NCI-H2196 treated with DMSO at 0.1 percent for 48 hours (cell line): ENCODE measurements around the gene KIF14.
"Not testable (repeated sequence)": the region's sequence is repeated elsewhere in the genome, so short reads cannot be mapped to it uniquely, and the experiment has no call there.

Experiments used
- DNase-seq: peaks from one replicate; lab custom pipeline; 2025; ENCODE audit not compliant: unreplicated experiment; lab: John Stamatoyannopoulos, UW

KIF14 gene

DNA sequence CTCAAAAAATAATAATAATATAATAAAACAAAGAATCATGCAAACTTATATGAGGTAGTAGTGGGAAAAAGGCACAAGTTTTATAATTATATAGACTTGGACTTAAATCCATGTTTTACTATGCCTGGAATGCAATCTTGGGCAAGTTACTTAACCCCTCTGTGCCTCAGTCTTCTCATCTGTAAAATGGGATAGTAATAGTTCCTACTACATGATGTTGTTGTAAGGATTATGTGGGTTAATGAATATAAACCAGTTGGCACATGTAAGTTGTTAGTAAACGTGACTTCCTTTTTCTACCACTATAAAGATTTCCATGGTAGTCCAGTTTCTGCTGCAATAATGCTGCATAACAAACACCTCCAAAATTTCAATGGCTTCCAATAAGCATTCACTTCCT lies 10.8 kb upstream of the KIF14 start:
- no peak for DNase-seq

DNA sequence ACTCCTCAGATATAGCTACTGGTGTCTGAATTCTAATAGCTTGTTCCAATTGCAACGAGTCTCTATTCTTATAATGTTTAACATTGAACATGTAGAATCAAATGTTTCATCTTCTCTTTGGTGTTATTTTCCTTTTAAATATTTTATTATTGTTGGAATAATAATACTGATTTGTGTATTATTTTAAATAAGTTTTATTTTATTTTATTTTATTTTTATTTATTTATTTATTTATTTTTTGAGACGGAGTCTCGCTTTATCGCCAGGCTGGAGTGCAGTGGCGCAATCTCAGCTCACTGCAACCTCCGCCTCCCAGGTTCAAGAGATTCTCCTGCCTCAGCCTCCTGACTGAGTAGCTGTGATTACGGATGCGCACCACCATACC lies 10.0 kb upstream of the KIF14 start:
- not testable (repeated sequence) for DNase-seq

DNA sequence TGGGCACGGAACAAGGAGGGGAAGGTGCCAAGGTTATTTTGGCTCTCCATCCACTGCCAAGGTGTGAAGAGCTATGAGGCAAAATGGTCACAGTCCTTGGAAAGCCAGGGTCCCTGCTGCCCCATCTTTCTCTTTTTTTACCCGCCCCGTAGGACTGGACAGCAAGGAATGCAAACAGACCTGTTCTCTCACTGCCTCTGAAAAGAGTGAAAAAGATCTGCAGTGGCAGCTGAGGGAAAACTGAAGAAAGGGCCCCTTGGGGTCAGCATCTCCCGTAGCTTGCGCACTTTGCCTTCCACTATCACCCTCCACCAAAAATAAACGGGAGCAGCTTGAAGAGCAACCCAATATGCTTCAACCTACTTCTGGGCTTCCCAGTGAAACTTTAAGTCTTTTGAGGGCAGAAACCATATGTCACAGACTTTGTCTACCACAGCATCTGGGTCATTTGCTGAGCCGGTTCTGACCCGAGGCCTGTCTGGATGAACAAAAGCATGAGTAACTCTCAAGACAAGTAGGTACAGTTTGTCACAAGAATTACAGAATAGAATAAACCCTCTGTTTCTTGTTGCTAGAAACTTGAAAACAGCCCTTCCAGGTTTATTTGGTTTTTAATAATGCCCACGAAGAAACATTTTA lies 9.4 kb upstream of the KIF14 start:
- no peak for DNase-seq

DNA sequence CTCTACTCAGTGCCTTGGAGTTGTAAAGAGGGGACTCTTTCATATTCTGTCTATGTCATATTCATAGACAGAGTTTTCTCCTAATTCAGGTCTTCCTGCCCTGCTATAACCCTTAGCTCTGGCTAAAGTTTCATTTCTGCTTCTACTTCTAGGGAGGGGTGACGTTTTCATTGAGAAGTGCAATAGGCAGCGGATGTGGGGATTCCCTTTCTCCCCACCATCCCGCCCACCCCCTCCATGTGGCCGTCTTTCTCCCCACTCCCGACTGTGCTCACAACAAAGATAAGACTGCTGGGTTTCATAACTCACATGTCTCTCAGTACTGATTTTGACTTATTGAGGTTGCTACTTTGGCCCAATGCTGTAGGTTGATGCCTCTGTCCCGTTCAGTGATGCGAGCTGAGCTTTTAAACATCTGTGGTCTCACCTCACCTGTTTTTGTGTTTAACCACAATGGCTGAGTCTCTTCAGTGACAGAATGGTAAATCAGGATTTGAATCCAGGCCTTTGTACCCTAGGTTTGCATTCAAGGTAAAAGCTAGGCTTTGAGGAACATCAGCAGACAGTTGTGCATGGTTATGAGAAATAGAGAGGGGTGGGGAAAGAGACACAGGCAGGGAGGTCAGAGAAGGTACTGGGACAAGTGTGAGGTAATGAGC lies 7.8 kb upstream of the KIF14 start:
- no peak for DNase-seq

DNA sequence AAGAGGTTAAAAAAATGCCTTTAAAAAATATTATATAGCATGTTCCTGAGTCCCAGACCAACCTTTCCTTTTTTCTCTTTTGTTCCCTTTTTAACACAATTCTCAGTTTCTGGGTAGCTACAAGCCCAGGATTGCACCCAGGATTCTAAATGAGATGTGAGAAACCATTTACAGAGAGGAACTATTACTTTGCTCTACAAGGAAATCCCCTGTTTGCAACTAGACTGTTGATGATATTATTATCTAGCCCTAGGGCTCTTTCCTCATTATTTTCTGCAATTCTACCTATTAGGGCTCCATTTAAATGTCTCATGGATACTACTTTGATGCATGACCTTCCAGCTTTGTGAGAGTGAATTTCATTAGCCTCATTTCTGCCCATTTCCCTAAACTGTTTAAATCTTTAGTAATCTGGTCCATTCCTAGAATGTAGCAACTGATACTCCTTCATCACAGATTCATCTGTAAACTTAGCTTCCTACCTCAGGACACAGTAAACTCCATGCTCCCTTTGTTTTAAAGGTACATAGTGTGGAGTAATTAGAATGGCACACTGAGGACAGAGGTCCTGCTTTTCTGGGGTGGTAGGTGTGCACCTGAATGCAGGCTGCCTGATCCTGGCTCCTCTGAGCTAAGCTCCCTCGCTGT lies 7.1 kb upstream of the KIF14 start:
- DNase-seq = no peak

DNA sequence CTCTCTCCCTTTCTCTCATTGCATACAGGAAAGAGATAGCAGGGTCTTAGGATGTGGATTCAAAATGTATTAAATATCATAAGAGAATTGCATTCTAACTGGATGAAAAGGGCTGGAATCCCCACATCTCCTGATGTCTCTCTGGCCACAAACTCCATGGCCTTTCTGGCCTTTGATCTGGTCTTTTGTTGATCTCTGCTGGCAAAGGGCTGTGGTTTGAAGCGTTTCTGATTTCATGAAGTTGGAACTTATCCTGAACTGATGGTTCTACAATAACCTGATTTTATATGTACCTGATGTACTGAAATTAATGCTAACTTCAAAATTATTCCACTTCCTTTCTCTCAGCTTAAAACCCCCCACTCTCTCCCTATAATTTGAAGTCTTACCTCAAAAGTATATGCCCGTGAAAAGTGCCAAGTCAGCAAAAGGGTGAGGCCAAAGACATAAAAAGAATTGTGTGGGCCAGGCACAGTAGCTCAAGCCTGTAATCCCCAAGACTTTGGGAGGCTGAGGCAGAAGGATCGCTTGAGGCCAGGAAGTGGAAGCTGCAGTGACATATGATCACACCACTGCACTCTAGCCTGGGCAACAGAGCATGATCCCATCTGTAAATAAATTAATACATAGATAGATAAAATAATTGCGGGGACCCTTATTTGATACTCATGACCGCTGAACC lies 6.4 kb upstream of the KIF14 start:
- DNase-seq = no peak

DNA sequence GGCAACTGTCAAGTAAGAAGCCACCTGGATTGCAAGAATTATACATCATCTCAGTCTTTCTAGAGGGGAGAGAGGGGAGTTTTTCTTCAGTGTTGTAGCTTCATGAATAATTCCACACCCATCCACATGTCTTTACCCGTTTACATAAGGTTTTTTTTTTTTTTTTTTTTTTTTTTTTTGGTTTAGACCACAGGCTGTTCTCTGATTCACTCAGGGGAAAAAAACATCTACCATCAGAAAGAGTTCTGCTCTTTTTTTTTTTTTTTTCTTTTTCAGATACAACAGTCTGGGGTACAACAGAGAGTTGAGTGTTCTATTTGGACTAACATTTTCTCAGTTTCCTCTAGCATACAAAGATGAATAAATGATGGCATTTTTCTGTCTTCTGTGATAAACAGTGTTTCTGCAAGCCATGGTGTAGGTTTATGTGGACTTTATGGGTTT lies 4.9 kb upstream of the KIF14 start:
- DNase-seq = no peak

DNA sequence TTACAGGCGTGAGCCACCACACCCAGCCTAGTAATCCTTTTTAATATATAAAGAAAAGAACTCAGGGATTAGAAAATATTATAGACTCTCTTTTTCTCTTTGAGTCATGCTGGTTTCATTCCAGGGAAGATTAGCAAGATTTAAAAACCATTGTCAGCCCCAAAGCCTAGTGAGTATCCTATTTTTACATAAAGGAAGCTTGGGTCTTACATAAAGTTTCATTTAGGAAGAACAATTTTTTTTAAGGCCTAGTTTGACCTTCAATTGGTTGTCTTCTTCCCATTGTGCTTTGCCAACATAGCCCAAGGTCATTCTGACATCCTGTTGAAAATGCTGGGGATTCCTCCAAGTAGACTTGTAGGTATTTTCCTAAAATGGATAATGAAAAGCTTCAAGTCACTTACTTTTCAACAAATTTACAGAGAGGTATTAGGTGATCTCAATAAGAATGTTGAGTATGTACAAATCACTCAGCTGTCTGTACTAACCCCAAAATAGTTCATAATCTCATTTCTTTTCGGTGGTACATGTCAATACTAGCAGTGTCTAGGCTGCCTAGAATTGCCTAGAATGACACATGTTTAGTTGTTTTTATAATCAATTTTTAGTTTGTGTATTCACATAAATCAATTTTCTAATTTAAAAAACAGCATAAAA lies 4.3 kb upstream of the KIF14 start:
- DNase-seq = no peak

DNA sequence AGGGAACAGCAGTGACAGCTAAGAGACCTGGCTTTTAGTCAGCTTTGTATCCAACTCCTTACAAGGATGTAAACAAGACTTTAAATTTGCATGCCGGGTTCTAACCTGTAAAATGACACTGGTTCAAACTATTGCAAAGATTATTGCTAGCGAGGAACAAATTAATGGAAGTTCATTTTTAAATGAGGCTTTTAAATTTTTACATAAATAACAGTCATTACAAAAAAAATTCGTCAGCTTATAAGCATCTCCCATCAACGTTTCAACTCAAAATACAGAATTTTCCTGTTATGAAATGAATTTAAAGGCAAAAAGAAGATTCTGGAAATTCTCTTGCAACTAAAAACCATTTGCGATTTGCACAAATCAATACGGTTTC lies 668 bp downstream of the KIF14 start:
- DNase-seq = no peak

DNA sequence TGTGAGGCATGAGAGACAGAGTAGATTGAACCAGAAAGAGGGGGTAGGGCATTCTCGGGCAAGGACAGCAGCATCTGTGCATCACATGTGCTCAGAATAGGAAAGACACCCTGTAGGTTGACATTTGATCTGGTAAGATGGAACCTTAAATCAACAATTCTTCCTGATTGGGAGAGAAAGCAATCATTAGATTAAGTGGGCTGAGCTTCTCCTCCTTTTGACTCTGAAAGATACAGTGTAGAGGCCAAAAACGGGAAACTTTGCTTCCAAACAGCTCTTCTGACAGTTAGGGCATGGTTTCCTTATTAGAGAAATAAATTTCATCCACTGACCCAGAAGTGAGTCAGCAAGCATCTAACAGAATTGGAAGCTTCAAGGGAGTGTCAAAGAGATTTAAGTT lies 9.7 kb downstream of the KIF14 start:
- no peak for DNase-seq

DNA sequence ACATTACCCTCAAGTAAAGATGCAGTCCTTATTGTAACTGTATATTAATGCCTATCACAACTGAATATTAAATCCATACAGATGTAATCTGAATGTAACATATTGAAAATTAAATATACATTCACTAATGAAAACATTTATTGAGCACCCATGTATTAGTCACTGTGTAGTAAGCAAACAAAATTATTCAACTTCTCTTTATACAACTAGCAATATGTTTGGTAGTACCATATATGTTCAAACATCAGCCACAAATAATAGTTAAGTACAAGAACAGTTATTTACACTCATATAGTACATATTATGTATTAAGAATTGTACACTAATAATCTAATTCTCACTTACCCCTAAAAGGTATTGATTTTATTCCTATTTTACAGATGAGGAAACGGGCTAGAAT lies 17.9 kb downstream of the KIF14 start:
- no peak for DNase-seq

DNA sequence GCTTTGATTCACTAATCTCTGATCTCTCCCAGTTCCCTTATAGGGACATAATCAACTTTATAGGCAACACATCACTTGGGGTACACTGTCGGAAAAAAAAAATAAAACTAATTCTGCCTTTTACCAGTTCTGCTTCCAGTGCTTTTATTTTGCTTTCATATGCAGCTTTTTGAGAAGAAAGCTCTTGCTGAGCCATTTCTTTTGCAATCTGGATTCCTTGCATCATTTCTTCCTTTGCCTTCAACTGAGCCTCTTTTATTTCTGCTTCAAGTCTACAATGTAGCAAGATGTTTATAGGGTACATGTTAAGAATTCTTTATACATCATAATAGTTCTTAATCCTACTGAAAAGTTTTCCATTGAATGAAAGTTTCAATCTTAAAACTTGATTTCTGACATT lies 30.6 kb downstream of the KIF14 start:
- no peak for DNase-seq

DNA sequence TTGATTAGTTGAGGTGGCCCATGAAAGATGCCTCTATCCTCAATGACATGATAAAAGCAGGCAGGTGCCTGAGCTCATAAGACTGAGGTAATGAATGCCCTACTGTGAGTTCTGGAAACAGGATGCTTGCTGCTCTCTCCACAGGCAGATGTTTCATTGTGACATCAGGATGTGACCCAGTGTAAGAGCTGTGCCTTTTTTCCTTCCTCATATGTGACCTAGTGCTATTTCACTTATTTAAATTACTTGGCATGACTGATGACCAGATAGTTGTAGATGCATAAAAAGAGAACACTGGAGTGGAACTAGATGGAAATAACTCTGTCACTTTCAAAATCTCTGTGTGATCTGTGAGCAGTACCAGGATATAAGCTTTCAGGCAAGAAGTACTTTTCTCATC lies 31.9 kb downstream of the KIF14 start:
- DNase-seq = no peak

DNA sequence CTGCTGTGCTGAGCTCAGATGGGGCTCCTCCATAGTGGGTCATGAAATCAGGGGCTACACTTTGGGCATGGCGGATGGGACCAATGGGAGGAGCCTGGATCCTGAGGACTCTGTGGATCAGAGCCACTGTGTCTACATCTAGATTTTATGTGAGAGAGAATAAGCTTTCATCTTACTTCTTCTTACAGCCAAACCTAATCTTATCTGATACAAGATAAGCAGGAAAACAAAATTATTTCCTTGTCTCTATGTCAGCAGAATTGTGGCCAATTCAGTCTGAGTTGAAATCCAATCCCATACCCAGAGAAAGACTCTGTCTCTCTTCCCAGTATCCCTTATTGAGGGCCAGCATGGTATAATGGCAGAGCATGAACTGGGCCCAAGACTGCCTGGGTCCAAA lies 56.2 kb downstream of the KIF14 start:
- DNase-seq = no peak

DNA sequence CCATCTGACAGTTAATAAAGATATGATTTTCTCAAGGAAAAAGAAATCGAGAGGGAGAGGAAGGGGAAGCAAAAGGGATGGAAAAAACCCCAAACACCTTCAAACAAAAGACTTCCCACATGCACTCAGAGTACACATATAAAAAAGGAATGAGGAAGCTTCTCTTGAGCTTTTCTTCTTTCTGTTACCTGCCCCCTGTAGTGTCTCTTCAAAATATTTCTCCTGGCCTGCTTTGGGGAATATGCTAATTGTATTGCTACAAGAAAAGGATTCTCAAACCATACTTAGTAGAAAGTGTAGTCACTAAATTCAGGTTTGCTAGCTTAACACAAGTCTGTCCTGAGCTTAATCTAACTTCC lies 58.7 kb downstream of the KIF14 start:
- no peak for DNase-seq

DNA sequence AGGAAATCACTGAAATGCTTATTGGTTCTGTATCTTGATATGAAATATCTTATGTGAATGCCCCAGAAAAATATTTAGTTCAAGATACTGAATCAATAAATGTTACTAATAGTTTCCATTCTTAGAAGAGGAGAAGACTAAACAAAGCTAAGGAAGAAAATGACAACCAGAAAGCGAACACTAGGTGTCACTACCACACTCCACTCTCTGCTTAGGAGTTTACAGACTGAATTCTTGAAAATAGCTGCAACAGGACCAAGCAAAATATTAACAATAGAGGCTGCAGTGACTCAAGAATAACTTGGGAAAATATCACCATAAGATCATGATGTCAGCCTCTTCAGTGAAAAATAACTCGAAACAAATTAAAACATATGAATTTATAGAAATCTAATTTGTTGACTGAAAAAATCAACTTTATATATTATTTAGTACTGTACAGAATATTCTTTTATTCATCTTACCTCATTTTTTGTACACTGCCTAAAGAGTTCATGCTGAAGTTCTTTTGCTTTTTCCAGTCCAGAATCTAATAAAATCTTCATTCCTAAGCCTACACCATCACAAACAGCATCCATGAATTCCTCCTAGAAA lies 61.6 kb downstream of the KIF14 start:
- DNase-seq = peak; percentile 18

DNA sequence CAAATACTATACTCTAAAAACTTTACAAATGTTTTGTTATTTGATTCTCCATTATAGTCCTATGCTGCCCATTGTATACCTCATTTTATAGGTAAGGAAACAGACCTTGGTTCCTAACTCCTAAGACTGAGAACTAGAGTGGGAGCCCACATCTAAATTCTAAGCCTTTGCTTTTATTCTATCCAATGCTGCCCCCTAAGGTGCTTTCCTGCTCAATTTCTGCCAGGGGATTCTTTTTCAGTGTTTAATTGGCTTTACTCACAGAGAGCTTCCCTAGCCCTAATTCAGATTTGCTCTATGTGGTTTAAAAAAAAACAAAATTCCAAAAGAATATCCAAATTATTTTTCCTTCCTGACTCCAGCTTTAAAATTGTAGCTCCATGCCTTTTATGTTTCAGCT lies 64.5 kb downstream of the KIF14 start:
- DNase-seq = no peak

DNA sequence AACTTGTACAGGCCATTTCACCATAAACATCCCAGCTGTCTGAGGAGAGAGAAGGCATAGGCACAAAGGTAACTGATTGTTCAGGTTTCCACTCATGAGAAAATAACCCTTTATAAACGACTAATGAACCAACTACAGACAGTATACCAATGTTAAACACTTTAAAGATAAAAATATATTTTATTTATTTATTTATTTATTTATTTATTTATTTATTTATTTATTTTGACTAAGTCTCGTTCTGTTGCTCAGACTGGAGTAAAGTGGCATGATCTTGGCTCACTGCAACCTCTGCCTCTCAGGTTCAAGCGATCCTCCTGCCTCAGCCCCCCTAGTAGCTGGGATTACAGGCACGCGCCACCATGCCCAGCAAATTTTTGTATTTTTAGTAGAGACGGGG lies 67.8 kb downstream of the KIF14 start:
- DNase-seq = not testable (repeated sequence)

DNA sequence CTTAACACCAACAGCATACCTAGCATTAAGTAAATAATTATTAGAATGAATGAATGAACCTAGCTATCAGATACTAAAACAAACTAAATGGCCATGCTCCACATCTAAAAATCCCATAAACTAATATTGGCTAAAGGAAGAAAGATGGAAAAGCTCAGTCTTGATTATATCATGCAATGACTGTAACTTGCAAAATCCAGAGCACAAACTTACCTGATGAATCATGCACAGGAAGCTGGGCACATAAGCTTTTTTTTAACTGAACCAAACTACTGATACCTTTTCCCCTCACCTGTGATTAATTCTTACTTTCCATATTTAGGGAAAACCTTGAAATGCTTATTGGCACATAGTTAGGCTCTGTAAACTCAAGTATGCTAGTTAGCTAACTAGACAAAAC lies 70.2 kb downstream of the KIF14 start:
- DNase-seq = no peak

DNA sequence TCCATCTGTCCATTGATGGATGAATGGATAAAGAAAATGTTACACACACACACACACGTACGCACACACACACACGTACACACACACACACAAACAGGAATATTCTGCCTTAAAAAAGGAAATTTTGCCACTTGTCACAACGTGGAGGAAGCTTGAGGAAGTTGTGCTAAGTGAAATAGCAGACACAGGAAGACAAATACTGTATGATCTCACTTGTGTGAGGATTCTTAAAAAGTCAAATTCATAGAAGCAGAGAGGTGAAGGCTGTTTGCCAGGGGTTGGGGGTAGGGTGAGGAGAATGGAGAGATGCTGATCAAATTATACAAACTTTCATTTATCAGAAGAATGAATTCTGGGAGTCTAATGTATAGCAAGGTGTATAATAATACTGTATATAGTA lies 73.2 kb downstream of the KIF14 start:
- DNase-seq = no peak

DNA sequence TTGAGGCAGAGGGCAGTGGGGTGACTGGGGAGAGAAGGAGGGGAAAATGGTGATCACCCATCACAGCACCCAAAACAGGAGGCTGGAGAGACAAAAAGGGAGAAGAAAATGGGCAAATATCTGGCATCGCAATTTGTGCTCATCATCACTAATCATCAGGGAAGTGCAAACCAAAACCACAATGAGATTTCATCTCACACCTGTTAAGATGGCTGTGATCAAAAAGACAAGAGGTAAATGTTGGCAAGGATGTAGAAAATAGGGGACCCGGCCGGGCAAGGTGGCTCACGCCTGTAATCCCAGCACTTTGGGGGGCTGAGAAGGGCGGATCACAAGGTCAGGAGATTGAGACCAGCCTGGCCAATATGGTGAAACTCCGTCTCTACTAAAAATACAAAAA lies 74.0 kb downstream of the KIF14 start:
- no peak for DNase-seq
